GM21825 (cell line): ENCODE data around the gene LPXN.
"Not testable (repeated sequence)": the region's sequence is repeated elsewhere in the genome, so short reads cannot be mapped to it uniquely, and the experiment has no call there.

Experiments used
- ATAC-seq: cut with Tn5 transposase; IDR thresholded peaks from one replicate; pipeline ENCODE4 v1.9.1; 2021; ENCODE audit warnings: mild to moderate bottlenecking, moderate library complexity; ENCODE audit not compliant: unreplicated experiment

The LPXN gene

GRCh38 chr11:58579192-58580129, 3.8 kb upstream of the LPXN start:
- ATAC-seq = peak; percentile 35

GRCh38 chr11:58578635-58579191, 3.1 kb upstream of the LPXN start, which contains the start of gene ZFP91:
Gene ZFP91 (plus strand): TSS chr11:58579063. CDS start chr11:58579282, 219 bp downstream.
- ATAC-seq = peak; percentile 38

GRCh38 chr11:58578136-58578634, 2.5 kb upstream of the LPXN start:
- no peak for ATAC-seq

GRCh38 chr11:58577555-58578135, 2.0 kb upstream of the LPXN start:
- ATAC-seq = peak; percentile 45

GRCh38 chr11:58576887-58577471, 1.3 kb upstream of the LPXN start:
- ATAC-seq = no peak

GRCh38 chr11:58574881-58575280, 775 bp downstream of the LPXN start:
- ATAC-seq = no peak

GRCh38 chr11:58573451-58574104, 2.1 kb downstream of the LPXN start:
- ATAC-seq = peak; percentile 21

GRCh38 chr11:58572906-58573305, 2.8 kb downstream of the LPXN start:
- ATAC-seq = not testable (repeated sequence)

GRCh38 chr11:58567889-58568512, 7.7 kb downstream of the LPXN start:
- peak; percentile 82 for ATAC-seq

GRCh38 chr11:58564231-58564630, 11.4 kb downstream of the LPXN start:
- no peak for ATAC-seq

GRCh38 chr11:58562375-58562800, 13.3 kb downstream of the LPXN start:
- ATAC-seq = peak; percentile 93

- ATAC-seq = no peak
Observed at GRCh38 chr11:58561394-58562098, 14.1 kb downstream of the LPXN start.

GRCh38 chr11:58560842-58561241, 14.8 kb downstream of the LPXN start:
- ATAC-seq = no peak

- no peak for ATAC-seq
Observed at GRCh38 chr11:58549644-58550043, 26.0 kb downstream of the LPXN start.

GRCh38 chr11:58546841-58547240, 28.8 kb downstream of the LPXN start:
- no peak for ATAC-seq

GRCh38 chr11:58531865-58532341, 43.8 kb downstream of the LPXN start:
- no peak for ATAC-seq

- no peak for ATAC-seq
Observed at GRCh38 chr11:58530236-58530635, 45.4 kb downstream of the LPXN start.

GRCh38 chr11:58527429-58527828, 48.2 kb downstream of the LPXN start:
- ATAC-seq = no peak

GRCh38 chr11:58526721-58527120, 48.9 kb downstream of the LPXN start:
- no peak for ATAC-seq
